ENCODE data around the gene GFI1B. TPM values are rescaled to one million over a fixed set of nuclear protein-coding genes. Genes with fewer than 3 reads are reported as not detected.

Gene GFI1B
- total RNA-seq, 2 donors from 2014 or later, result not detected

- Mint-ChIP-seq H3K4me3 (no peak overlapping the region), H3K9me3 (no peaks in the 10 kb centered on the region), H3K4me1 (no peaks in the 10 kb centered on the region), H3K36me3 (ENCODE audit: low read depth) (no peaks in the 10 kb centered on the region), H3K27ac (no peak overlapping the region), H3K27me3 (peaks cover 29% of the 10 kb centered on the region)
- ATAC-seq (replicated peaks), result no peak
These were observed 27.5 kb downstream of the GFI1B start for GRCh38 chr9:133005957-133006356.

DNA sequence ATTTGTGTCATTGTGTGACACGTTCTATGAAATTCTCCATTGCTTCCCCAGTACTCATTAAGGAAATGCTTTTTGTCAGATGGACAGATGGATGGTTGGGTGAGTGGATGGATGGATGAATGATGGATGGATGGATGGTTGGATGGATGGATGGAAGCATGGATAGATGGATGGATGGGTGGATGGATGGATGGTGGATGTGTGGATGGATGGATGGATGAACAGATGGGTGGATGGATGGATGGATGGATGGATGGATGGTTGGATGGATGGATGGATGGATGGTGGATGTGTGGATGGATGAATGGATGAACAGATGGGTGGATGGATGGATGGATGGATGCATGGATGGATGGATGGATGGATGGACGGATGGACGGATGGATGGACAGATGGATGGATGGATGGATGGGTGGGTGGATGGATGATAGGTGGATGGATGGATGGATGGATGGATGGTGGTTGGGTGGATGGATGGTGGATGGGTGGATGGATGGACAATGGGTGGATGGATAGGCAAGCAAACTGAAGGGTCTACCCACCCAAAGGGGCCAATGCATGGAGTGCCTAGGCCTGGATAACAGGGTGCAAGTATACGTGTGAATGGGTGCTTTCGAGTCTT is 28.3 kb downstream of the GFI1B start:
- no peak for ATAC-seq (replicated peaks)
- Mint-ChIP-seq H3K27ac (no peak overlapping the region), H3K36me3 (ENCODE audit: low read depth) (no peaks in the 10 kb centered on the region), H3K4me3 (no peak overlapping the region), H3K4me1 (no peaks in the 10 kb centered on the region), H3K27me3 (peaks cover 32% of the 10 kb centered on the region), H3K9me3 (no peaks in the 10 kb centered on the region)

DNA sequence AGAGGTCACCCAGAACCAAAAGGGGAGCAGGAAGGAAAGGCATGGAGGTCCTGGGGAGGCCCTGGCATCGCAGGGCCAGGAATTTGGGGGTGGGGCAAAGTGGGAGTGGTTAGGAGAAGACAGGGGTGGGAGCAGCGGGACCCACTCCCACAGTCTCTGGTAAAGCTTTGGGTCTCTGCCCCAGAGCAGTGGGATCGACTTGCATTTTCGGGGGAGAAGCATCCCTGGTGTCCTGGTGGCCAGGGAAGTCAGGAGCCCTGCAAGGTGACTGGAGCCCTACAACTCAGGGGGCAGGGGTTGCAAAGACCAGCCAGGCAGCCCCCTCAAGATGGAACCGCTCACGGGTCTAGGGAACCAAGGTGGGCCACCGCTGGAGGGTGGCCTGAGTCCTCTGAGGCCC is 29.9 kb downstream of the GFI1B start:
- no peaks in the 10 kb centered on the region for H3K36me3 Mint-ChIP-seq (ENCODE audit: low read depth)
- H3K27me3 Mint-ChIP-seq, result peaks cover 27% of the 10 kb centered on the region
- H3K4me1 Mint-ChIP-seq, result no peaks in the 10 kb centered on the region
- no peak overlapping the region for H3K27ac Mint-ChIP-seq
- no peak overlapping the region for H3K4me3 Mint-ChIP-seq
- H3K9me3 Mint-ChIP-seq, result no peaks in the 10 kb centered on the region
- no peak for ATAC-seq (replicated peaks)

GRCh38 chr9:133008824-133009223 is 30.3 kb downstream of the GFI1B start:
- H3K27me3 Mint-ChIP-seq, result peaks cover 27% of the 10 kb centered on the region
- no peak overlapping the region for H3K27ac Mint-ChIP-seq
- H3K4me1 Mint-ChIP-seq, result no peaks in the 10 kb centered on the region
- no peaks in the 10 kb centered on the region for H3K36me3 Mint-ChIP-seq (ENCODE audit: low read depth)
- H3K4me3 Mint-ChIP-seq, result no peak overlapping the region
- ATAC-seq (replicated peaks), result no peak
- no peaks in the 10 kb centered on the region for H3K9me3 Mint-ChIP-seq

- Mint-ChIP-seq H3K4me1 (no peaks in the 10 kb centered on the region), H3K27me3 (peaks cover 27% of the 10 kb centered on the region), H3K27ac (no peak overlapping the region), H3K9me3 (peaks cover 4% of the 10 kb centered on the region), H3K4me3 (no peak overlapping the region), H3K36me3 (ENCODE audit: low read depth) (no peaks in the 10 kb centered on the region)
- ATAC-seq (replicated peaks), result no peak
These were observed 31.6 kb downstream of the GFI1B start for GRCh38 chr9:133009906-133010582.

- Mint-ChIP-seq H3K4me3 (no peak overlapping the region), H3K9me3 (peaks cover 4% of the 10 kb centered on the region), H3K4me1 (no peaks in the 10 kb centered on the region), H3K27ac (no peak overlapping the region), H3K36me3 (ENCODE audit: low read depth) (no peaks in the 10 kb centered on the region), H3K27me3 (peaks cover 12% of the 10 kb centered on the region)
- ATAC-seq (replicated peaks), result no peak
These were observed 36.2 kb downstream of the GFI1B start for GRCh38 chr9:133014696-133015095.

DNA sequence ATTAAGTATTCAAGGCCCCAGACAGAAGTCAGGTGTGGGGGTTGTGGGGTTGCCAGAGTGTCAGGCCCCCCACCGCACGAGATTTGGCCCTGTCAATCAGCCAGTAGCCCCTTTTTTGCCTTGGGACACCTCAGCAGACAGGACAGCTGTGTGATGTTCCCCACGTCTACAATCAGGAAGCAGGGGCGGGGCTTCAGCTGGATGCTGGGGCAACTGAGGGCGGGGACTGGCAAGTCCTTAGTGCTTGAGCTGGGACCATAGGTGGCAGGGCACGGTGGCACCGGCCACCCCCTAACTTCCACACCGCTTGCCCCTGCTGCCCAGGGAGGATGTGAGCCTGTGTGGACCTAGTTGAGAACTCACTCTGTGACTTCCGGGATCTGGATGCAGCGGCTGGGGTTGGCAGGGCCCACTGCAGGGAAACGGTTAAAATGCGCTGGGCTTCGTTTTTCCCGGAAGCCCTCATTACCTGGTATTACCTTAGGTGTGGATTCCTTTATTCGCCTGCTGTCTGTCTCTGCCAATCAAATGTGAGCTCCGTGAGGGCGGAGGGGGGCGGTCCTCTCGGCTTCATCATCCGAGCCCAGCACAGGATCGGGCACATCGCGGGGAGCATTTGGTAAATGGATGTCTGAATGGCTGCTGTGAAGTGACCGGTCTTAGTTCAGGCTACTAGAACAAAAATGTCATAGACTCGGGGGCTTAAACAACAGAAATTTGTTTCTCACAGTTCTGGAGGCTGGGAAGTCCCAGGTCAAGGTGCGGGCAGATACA is 44.8 kb downstream of the GFI1B start:
- H3K9me3 Mint-ChIP-seq, result no peaks in the 10 kb centered on the region
- ATAC-seq (replicated peaks), result peak; percentile 91
- H3K27me3 Mint-ChIP-seq, result no peaks in the 10 kb centered on the region
- peaks cover 13% of the 10 kb centered on the region for H3K4me1 Mint-ChIP-seq
- peak overlapping the region; percentile 79 for H3K4me3 Mint-ChIP-seq
- H3K27ac Mint-ChIP-seq, result peak overlapping the region; percentile 89
- no peaks in the 10 kb centered on the region for H3K36me3 Mint-ChIP-seq (ENCODE audit: low read depth)

GRCh38 chr9:133026426-133026825 is 47.9 kb downstream of the GFI1B start:
- Mint-ChIP-seq H3K27ac (no peak overlapping the region), H3K9me3 (no peaks in the 10 kb centered on the region), H3K36me3 (ENCODE audit: low read depth) (peaks cover 13% of the 10 kb centered on the region), H3K4me1 (peaks cover 14% of the 10 kb centered on the region), H3K27me3 (no peaks in the 10 kb centered on the region), H3K4me3 (no peak overlapping the region)
- ATAC-seq (replicated peaks), result no peak

DNA sequence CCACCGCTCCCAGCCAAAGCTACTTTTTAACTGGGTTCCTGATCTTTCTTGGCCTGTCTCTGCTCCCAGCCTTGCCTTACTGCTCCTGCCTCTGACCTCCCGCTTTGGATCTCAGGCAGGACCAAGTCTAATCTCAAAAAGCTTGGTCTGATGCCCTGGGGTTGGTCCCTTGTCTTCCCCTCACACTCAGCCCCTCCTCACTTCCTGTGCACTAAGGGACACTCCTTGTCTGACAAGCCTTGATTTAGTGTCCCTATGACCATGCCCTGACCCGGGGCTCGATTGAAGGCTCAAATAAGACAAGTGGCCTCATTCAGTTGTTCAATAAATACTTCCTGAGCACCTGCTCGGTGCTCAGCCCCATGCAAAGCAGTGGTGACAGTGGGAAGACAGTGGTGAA is 48.6 kb downstream of the GFI1B start:
- Mint-ChIP-seq H3K9me3 (no peaks in the 10 kb centered on the region), H3K27ac (no peak overlapping the region), H3K4me1 (peaks cover 20% of the 10 kb centered on the region), H3K27me3 (no peaks in the 10 kb centered on the region), H3K36me3 (ENCODE audit: low read depth) (peaks cover 20% of the 10 kb centered on the region), H3K4me3 (no peak overlapping the region)
- no peak for ATAC-seq (replicated peaks)

DNA sequence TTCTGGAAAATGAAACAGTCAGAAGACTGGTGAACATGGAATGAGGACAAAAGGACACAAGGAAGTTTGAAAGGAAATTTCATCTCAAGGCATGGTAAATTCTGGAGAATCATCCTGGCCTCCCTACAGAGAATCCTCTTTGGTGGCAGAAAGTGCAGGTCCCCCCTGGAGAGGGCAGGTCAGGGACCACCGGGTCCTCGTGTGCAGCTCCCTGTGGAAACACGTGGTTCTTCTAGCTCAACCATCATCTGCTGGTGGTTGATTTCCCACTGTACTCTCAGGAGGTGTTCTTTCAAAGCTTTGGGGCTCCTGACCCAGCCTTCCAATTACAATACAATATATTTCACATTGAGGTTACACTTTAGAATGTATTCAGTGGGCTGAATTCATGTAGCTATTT is 49.7 kb downstream of the GFI1B start:
- no peak for ATAC-seq (replicated peaks)
- H3K4me3 Mint-ChIP-seq, result peak overlapping the region; percentile 19
- H3K36me3 Mint-ChIP-seq (ENCODE audit: low read depth), result peaks cover 31% of the 10 kb centered on the region

GRCh38 chr9:133029994-133030316 is 51.5 kb downstream of the GFI1B start:
- Mint-ChIP-seq H3K4me1 (peaks cover 25% of the 10 kb centered on the region), H3K36me3 (ENCODE audit: low read depth) (peaks cover 31% of the 10 kb centered on the region), H3K4me3 (peak overlapping the region; percentile 95), H3K27ac (peak overlapping the region; percentile 96), H3K9me3 (no peaks in the 10 kb centered on the region), H3K27me3 (no peaks in the 10 kb centered on the region)
- peak; percentile 14 for ATAC-seq (replicated peaks)

More for the DNA sequence above, 49.7 kb downstream of the GFI1B start:
- H3K27ac Mint-ChIP-seq, result no peak overlapping the region
- H3K9me3 Mint-ChIP-seq, result no peaks in the 10 kb centered on the region
- H3K4me1 Mint-ChIP-seq, result peaks cover 25% of the 10 kb centered on the region
- H3K27me3 Mint-ChIP-seq, result no peaks in the 10 kb centered on the region

DNA sequence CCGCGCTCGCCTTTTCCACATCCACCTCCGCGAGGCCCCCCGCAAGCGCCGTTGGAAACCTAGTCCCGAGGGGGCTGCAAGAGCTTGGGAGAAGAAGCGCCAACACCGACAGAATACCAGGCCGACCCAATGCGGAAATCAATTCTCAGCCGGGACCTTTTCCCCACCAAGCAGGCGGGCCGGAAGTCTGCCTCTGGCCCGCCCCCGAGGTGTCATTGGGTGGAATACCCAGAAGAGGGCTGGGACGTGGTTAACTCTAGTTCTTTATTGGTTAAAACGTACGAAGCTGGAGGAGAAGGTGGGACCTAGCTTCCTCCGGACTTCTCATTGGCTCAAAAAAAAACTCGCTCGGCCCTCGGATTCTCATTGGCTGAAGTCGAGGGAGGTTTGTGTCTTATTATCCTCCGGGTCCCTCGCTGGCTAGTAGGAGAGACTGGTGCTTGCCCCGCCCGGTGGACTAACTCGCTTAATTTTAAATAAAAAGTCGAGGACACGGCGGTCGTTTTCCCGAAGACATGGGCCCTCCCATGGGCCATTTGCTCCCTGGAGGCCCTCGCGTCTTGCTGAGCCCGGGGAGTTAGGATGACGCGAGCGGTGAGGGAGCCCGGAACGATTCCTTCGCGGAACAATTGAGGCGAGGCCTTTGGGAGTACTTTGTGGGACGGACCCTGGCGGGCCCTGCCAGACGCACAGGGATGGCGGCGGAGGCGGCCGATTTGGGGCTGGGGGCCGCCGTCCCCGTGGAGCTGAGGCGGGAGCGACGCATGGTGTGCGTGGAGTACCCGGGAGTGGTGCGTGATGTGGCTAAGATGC is 52.0 kb downstream of the GFI1B start, which contains the start of gene GTF3C5:
TSS of gene GTF3C5 (plus strand) at position 681 of the 813 bp plus-strand sequence. CDS start at position 696, 15 bp downstream.
- Mint-ChIP-seq H3K4me3 (peak within 1 kb of the TSS; percentile 95), H3K27ac (peak within 1 kb of the TSS; percentile 96), H3K9me3 (no peaks in the 10 kb centered on the region), H3K36me3 (ENCODE audit: low read depth) (peaks cover 31% of the 10 kb centered on the region), H3K27me3 (no peaks in the 10 kb centered on the region), H3K4me1 (peaks cover 25% of the 10 kb centered on the region)
- peak; percentile 97 for ATAC-seq (replicated peaks)

- no peaks in the 10 kb centered on the region for H3K9me3 Mint-ChIP-seq
- no peak for ATAC-seq (replicated peaks)
- H3K36me3 Mint-ChIP-seq (ENCODE audit: low read depth), result peaks cover 31% of the 10 kb centered on the region
- peaks cover 25% of the 10 kb centered on the region for H3K4me1 Mint-ChIP-seq
- H3K27ac Mint-ChIP-seq, result peak overlapping the region; percentile 96
- peak overlapping the region; percentile 95 for H3K4me3 Mint-ChIP-seq
- H3K27me3 Mint-ChIP-seq, result no peaks in the 10 kb centered on the region
These were observed 52.6 kb downstream of the GFI1B start for GRCh38 chr9:133031130-133031422.

DNA sequence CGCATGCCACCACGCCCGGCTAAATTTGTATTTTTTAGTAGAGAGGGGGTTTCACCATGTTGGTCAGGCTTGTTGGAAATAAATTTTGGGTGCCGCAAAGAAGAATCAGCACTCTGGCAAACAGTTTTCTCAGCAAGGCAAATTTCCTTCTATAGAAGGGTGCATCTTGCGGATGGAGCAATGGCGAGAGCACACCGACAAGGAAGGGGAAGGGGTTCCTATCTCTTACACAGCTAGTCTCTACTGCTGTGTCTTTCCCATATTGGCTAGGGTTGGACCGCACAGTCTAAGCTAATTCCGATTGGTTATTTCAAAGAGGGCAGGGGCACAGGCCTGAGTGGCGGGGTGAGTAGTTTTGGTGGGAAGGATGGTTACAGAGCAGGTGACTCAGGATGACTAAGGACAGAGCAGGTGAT is 53.0 kb downstream of the GFI1B start:
- Mint-ChIP-seq H3K4me1 (peaks cover 25% of the 10 kb centered on the region), H3K4me3 (peak overlapping the region; percentile 95), H3K36me3 (ENCODE audit: low read depth) (peaks cover 31% of the 10 kb centered on the region), H3K27me3 (no peaks in the 10 kb centered on the region), H3K27ac (peak overlapping the region; percentile 96), H3K9me3 (no peaks in the 10 kb centered on the region)
- ATAC-seq (replicated peaks), result peak; percentile 25
